H7 (cell line): Measurements from ENCODE around the gene CFAP46. TPM values are rescaled to one million over a fixed set of nuclear protein-coding genes. Genes with fewer than 3 reads are reported as not detected.

Source experiments
- DNase-seq: peaks from one replicate; pipeline ENCODE4 v3.0.0; 2012
- H3K27me3 ChIP-seq: 2 replicates; pipeline ENCODE4 v1.6.0; 2011; ENCODE audit warnings: mild to moderate bottlenecking, low read length; ENCODE audit not compliant: control insufficient read depth, insufficient read depth
- H3K36me3 ChIP-seq: replicated peaks from 2 replicates; pipeline ENCODE4 v1.5.1; 2011; ENCODE audit warnings: low read length; ENCODE audit not compliant: control insufficient read depth, insufficient read depth
- H3K4me3 ChIP-seq: 2 replicates; pipeline ENCODE4 v1.5.1; 2011; ENCODE audit warnings: low read depth, mild to moderate bottlenecking, control low read depth, low read length, moderate library complexity; ENCODE audit not compliant: insufficient read depth
- total RNA-seq: library from RNA; depleted of rRNA; stranded (reverse); fragments of >200 nt; shearing (Covaris generic); gene quantifications from 2 replicates; pipeline ENCODE4 v1.2.3, GENCODE V29; 2014

The CFAP46 gene
- total RNA-seq, 1 experiment from 2014 or later: 0.59 TPM

DNA sequence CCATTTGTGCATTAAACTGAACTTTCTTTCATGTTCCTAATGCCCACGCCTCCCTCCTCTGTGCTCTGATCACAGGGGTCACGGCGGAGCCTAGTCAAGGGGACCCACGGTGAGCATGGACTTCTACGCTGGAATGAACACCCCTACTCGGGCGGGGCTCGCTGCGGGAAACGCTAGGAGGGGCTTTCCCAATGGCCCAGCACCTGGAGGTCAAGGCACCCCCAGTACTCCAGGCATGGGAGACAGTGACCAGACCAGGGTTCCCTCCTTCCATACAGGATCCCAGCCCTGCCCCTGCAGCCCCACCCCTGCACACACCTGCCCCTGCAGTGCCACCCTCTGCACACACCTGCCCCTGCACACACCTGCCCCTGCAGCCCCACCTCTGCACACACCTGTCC lies 129.4 kb downstream of the CFAP46 start:
- DNase-seq: no peak
- H3K36me3 ChIP-seq: no peaks in the 10 kb centered on the region
- H3K4me3 ChIP-seq: no peak overlapping the region
- no peaks in the 10 kb centered on the region for H3K27me3 ChIP-seq

DNA sequence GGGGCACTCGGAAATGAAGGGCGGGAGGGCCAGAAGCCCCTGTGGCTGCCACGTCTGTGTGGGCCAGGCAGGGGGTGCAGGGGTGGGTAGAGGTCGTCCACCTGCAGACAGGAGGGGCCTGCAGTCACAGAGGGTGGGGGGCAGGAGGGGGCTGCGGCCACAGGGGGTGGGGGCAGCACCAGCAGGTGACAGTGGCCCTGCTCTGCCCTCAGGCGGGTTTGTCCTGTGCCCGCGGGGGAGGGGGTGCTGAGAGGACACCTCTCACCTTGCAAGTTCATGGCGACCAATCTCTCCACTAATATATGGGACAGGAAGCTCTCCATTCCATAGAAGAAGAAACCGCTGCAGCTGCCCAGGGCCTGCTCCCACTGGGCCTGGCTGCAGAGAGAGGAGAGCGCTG lies 129.8 kb downstream of the CFAP46 start:
- DNase-seq: no peak
- H3K36me3 ChIP-seq: no peaks in the 10 kb centered on the region
- H3K4me3 ChIP-seq: no peak overlapping the region
- no peaks in the 10 kb centered on the region for H3K27me3 ChIP-seq

DNA sequence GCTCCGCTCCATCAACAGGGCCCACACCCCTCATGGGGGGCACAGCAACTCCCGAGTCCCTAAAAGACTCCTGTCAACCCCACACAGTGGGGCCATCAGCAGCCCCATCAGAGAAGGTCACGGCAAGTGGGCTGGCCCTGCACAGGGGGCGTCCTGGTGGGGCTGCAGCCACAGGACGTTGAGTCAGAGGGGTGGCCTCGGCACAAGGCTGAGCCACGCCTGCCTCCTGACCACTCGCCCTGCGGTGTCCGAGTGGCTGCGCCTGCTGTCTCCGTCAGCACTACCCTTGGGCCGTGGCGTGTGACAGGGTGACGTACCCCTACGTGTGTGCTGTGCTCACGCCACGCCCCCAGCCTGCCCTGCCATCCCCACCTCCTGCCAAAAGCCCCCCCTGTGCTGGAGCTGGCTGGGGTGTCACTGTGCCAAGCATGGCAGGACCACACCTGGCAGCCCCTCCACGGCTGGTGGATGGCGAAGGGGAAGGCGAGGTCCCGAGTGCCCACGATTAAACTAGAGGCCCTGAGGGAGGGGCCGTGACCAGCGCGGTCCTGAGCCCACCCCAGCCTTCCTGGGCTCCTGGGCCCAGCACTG lies 130.4 kb downstream of the CFAP46 start:
- Histone ChIP-seq H3K4me3 (no peak overlapping the region), H3K27me3 (no peaks in the 10 kb centered on the region), H3K36me3 (no peaks in the 10 kb centered on the region)
- no peak for DNase-seq

DNA sequence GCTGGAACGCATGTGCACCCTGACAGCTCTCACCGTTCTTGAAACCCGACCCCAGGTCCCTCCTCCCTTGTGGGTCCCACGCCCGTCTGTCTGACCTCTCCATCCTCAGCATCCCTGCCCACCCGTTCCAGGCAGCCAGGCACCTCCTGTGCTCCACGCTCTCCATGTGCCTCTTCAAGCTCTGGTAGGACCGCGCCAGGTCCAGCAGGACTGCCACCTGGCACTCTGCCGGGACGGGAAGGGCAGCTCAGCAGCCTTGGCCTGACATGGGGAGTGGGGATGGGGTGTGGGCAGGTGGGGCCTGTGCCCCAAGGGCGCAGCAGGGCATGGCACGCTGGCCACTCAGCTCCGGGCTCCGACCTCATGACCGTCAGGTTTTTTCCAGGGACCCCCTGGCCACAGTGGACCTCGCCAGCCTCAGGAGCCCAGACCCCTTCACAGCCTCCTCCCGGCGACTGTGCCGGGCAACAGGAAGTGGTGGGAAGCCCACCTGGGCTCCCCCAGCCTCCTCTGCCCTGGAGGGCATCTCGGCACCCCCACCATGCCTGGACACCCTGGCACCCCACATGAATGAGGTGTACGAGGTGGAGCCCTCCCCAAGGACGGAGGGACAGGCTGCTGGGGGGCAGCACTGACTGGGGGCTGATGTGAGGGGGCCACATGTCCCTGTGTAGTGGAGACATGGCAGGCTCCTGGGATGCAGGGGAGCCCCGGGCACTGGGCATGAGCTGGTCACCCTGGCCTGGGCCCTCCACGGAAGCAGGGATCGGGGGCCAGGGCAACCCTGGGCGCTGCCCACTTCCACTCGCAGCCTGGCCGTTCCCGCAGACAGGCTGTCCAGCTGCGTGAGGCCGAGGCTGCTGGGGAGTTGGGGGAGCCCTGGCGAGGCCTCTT lies 131.3 kb downstream of the CFAP46 start:
- DNase-seq: peak; percentile 72

DNA sequence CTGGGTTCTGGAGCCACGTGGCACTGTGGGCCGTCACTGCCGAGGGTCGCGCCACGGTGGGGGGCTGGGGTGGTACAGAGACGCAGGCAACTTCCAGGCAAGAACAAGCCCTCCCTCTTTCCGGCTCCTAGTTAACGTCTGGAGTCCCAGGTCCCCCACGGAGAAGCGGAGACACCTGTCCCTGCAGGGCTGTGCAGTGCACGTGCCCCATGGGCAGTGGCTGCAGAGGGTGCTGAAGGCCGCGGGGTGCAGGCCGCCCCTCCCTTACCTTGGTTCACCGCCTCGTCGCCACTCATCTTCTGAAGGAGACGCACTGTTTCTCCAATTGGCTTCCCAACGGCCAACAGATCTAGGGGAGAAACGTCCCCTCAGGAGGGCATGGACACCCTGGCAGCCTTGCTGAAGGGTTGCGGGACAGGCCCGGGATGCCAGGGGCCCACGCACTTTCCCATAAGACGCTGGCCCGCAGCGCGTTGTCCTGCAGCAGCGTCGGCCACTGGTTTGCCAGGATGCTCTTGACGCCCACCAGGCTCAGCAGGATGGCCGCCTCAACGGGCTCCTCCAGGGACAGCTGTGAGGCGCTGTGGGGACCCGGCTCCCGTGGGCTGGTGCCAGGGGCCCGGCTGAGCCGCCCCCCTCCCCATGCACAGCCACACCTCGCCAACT lies 132.1 kb downstream of the CFAP46 start:
- H3K36me3 ChIP-seq: no peaks in the 10 kb centered on the region
- H3K27me3 ChIP-seq: no peaks in the 10 kb centered on the region
- no peak for DNase-seq
- H3K4me3 ChIP-seq: no peak overlapping the region

More for the DNA sequence above, 131.3 kb downstream of the CFAP46 start:
- no peaks in the 10 kb centered on the region for H3K36me3 ChIP-seq
- no peaks in the 10 kb centered on the region for H3K27me3 ChIP-seq
- no peak overlapping the region for H3K4me3 ChIP-seq

DNA sequence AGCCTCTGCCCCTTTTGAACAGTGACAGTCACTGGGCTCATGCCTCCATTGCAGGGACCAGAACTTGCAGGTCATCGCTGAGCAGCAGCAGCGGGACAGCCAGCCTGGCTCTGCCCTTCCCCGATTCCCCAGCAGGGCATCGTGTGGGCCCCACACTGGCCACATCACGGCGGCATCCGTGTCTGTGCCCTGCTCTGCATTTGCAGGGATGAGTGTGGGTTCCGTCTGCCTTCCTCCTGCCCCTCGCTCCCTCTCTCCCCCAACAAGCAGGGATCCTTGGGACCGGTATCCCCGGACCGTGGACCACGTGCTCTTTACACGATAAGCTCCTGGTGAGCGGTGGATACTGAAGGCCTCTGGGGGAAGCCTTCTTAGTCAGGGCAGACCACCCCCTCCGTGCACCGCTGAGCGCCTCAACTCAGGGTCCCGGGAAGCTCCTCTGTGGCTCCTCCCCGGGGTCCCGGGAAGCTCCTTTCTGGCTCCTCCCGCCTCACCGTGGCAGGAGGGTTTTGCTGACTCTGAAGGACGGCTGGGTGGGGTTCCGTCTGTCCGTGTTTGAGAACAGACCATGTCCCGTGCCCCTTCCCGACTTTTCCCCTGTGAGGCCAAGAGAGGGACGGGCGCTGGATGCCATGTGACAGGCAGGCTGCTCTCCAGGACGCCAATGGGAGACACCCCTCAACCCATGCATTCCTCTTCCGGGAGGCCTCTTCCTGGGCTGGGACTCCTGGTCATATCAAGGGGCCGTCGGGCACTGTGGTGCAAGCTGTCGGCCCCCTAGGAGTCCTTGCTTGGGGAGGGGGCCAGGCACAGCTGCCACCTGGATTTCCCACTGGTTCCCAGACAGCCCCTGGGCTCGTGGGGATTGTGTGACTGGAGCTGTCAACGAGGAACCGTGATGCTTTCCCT lies 132.9 kb downstream of the CFAP46 start:
- H3K36me3 ChIP-seq: no peaks in the 10 kb centered on the region
- no peak overlapping the region for H3K4me3 ChIP-seq
- DNase-seq: no peak
- no peaks in the 10 kb centered on the region for H3K27me3 ChIP-seq

DNA sequence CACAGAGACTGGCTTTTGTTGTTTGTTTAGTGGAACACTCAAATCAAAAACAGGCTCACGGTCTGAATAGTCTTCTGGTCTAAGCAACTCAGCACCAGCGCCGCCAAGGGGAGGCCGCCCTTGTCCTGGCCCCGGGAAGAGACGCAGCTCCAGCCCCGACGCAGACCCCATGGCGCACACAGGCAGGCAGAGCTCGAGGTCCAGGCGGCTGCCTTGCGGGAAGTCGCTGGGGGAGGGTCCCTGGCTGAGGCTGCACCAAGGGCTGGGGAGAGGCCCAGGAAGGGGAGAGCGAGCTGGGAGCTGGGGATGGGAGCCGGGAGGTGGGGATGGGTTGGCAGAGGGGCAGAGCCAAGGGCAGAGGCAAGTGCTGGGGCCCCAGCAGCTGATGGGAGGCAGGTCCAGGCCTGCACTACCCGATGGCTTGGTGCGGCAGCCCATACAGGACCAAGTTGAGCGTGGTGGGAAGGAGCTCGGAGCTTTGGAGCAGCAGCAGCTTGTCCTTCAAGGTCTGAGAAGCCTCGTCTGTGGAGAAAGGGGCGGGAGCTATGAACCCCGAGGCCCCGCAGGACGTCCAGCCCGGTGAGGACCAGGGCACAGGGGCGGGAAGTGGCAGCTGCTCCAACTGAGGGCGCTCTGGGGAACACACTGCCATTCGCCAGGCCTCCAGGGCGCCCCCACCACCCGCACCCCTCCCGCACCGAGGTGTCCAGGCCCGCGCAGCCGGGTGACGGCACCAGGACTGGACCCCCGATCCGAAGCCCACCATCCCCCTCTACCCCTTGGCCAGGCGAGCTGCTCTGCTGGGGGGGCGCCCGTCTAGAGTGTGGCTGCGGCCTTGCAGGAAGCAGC lies 133.8 kb downstream of the CFAP46 start:
- no peak overlapping the region for H3K4me3 ChIP-seq

DNA sequence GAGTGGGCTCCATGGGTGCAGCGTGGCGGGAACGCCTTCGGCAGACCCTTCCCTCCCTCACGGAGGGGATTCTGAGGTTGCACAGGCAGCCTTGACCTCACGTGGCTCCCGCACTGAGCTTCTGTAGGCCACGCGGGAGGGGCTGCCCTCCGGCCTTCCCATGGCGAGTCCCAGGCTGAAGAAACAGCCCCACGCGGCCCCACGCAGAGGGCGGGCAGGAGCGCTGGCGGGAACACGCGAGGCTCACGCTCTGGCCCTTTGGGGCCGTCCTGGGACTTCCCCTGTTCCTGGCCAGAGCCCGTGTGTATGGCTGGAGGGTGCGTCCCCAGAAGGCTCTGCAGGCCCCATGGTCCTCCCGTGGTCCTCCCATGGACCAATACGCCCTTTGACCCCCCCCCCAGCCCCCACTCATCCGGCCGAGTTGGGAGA lies 134.7 kb downstream of the CFAP46 start:
- H3K36me3 ChIP-seq: no peaks in the 10 kb centered on the region
- H3K4me3 ChIP-seq: no peak overlapping the region
- DNase-seq: no peak
- no peaks in the 10 kb centered on the region for H3K27me3 ChIP-seq

More for the DNA sequence above, 133.8 kb downstream of the CFAP46 start:
- Histone ChIP-seq H3K27me3 (no peaks in the 10 kb centered on the region), H3K36me3 (no peaks in the 10 kb centered on the region)
- DNase-seq: peak; percentile 87

DNA sequence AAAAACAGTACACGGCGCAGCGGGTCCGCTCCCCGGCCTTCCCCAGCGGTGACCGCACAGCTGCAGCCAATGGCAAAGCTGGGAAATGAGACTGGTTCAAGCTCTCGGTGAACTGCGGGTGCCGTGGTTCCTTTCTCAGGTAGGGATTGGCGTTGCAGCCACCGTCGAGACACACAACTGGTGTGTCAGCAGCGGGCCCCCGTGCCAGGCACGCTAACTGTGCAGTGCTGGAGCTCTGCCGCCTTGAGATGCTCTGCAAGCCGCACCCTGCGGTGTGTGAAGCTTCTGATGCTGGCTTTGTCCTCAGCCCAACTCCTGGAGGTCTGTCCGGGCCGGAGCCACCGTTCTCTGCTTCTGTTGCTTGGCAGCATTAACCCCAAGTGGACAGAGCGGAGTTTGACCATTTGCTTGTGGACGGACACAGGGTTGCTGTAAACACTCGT lies 135.8 kb downstream of the CFAP46 start:
- Histone ChIP-seq H3K36me3 (no peaks in the 10 kb centered on the region), H3K27me3 (no peaks in the 10 kb centered on the region), H3K4me3 (no peak overlapping the region)
- DNase-seq: no peak

DNA sequence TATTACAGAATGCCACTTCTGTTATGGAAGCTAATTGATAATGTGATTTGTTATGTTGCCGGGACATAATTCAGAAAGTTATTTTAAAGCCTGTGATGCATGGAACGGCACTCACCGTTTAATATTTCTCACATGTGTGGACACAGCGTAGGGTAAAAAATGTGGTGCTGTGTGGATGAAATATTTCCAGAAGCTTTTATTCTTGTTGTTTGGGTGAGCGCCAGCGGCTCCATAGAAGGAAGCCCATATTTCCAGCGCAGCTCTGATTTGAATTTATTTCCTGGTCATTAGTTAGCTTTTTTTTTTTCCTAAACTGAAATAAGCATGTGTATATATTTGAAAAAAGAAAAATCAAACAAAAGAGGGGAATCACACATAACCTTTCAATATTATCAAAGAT lies 136.3 kb downstream of the CFAP46 start:
- DNase-seq: no peak
- no peak overlapping the region for H3K4me3 ChIP-seq
- no peaks in the 10 kb centered on the region for H3K36me3 ChIP-seq
- H3K27me3 ChIP-seq: no peaks in the 10 kb centered on the region

DNA sequence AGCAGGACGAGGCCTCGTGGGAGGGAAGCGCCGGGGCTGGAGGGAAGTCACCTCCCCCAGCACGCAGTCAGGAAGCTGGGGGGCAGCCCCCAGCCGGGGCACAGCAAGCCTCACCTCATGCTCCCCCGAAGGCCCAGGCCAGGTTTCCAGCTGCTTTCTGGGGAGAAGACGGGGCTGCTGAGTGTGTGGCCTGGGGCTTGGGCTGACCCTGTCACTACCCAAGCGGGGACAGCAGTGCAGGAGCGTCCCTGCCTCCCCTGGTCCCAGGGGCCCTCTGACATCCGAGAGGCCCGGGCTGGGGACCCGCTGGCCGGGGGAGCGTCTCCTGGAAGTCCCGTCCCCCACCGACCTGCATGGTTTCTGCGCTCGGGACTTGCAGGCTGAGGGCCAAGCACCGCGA lies 136.8 kb downstream of the CFAP46 start:
- Histone ChIP-seq H3K4me3 (no peak overlapping the region), H3K27me3 (no peaks in the 10 kb centered on the region), H3K36me3 (no peaks in the 10 kb centered on the region)
- peak; percentile 76 for DNase-seq

DNA sequence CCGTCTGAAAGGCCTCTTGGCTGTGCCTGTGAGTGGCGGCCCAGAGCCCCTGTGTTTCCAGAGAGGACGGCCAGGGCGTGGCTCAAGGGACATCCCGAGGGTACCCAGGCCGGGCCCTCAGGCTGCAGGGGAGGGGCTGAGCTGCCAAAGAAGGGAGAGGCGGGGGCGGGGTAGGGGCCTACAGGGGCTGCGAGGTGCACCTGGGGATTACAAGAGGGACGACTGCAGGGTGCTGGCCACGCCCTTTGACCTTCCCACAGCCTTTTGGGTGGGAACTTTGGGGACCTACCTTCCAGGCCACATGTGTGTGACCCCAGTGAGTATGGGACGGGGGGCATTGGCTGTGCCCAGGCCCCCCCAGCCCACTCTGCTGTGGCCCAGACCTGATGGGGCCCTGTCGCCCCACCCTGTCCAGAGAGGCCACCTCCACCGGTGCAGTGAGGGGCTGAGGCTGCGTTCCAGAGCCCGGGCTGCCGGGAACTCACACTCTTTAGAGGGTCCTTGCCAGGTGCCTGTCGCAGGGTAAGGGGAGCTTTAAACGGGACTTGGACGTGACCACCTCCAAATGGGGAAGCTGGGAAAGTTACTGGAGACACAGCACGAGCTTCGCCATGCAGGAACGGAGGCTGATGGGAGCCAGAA lies 137.5 kb downstream of the CFAP46 start:
- H3K27me3 ChIP-seq: no peaks in the 10 kb centered on the region
- DNase-seq: peak; percentile 82
- H3K36me3 ChIP-seq: no peaks in the 10 kb centered on the region
- no peak overlapping the region for H3K4me3 ChIP-seq

DNA sequence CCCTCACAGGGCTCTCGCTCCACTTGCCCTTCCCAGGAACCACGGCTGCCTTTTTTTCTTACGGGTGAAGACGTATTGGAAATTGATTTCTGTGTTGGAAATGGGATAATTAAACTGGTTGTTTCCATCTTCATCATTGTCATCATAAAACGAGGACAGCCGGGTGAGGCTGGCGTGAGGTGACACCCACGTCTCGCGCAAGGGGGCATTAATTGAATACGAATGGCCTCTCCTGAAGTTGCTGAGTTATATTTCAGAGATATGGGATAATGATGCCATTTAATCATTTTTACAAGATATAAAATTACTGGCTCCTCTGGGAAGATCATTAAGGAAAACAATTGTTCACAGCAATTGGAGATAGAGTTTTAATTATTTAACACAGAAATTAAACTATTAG lies 138.1 kb downstream of the CFAP46 start:
- DNase-seq: no peak
- no peaks in the 10 kb centered on the region for H3K27me3 ChIP-seq
- H3K4me3 ChIP-seq: no peak overlapping the region
- H3K36me3 ChIP-seq: no peaks in the 10 kb centered on the region
